GM06990 (cell line): ENCODE results near the gene UPK1A.
A peak's percentile ranks its signal among the peaks of the same experiment; 100 is the strongest.

Source experiments
- DNase-seq: peaks from one replicate; pipeline ENCODE4 v3.0.0-alpha.2; 2011; ENCODE audit not compliant: insufficient read length; ENCODE audit errors: extremely low read depth
- H3K27me3 ChIP-seq: replicated peaks from 2 replicates; pipeline ENCODE4 v1.6.0; 2011; ENCODE audit warnings: low read length; ENCODE audit not compliant: control insufficient read depth, insufficient read depth
- H3K36me3 ChIP-seq: 2 replicates; pipeline ENCODE4 v1.5.1; 2011; ENCODE audit warnings: low read length; ENCODE audit not compliant: control insufficient read depth, insufficient read depth
- H3K4me3 ChIP-seq: replicated peaks from 2 replicates; pipeline ENCODE4 v1.5.1; 2011; ENCODE audit warnings: low read depth, mild to moderate bottlenecking, control low read depth, low read length
- TF ChIP-seq, protein P1 (sequence below): IDR thresholded peaks from 2 replicates; pipeline ENCODE4 v1.5.1; 2011; ENCODE audit warnings: low read length, control low read depth, mild to moderate bottlenecking, inconsistent platforms; ENCODE audit not compliant: insufficient read depth, poor library complexity, severe bottlenecking

UPK1A gene

GRCh38 chr19:35622750-35623149, 43.6 kb upstream of the UPK1A start:
- Histone ChIP-seq H3K4me3 (no peak overlapping the region), H3K27me3 (no peaks in the 10 kb centered on the region), H3K36me3 (peaks cover 20% of the 10 kb centered on the region)
- no peak for DNase-seq
- TF ChIP-seq, protein P1, sequence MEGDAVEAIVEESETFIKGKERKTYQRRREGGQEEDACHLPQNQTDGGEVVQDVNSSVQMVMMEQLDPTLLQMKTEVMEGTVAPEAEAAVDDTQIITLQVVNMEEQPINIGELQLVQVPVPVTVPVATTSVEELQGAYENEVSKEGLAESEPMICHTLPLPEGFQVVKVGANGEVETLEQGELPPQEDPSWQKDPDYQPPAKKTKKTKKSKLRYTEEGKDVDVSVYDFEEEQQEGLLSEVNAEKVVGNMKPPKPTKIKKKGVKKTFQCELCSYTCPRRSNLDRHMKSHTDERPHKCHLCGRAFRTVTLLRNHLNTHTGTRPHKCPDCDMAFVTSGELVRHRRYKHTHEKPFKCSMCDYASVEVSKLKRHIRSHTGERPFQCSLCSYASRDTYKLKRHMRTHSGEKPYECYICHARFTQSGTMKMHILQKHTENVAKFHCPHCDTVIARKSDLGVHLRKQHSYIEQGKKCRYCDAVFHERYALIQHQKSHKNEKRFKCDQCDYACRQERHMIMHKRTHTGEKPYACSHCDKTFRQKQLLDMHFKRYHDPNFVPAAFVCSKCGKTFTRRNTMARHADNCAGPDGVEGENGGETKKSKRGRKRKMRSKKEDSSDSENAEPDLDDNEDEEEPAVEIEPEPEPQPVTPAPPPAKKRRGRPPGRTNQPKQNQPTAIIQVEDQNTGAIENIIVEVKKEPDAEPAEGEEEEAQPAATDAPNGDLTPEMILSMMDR, result no peak

- Histone ChIP-seq H3K4me3 (no peak overlapping the region), H3K27me3 (no peaks in the 10 kb centered on the region), H3K36me3 (peaks cover 19% of the 10 kb centered on the region)
- DNase-seq, result no peak
- TF ChIP-seq, protein P1, result no peak
Observed at GRCh38 chr19:35623327-35624010, 42.8 kb upstream of the UPK1A start.

DNA sequence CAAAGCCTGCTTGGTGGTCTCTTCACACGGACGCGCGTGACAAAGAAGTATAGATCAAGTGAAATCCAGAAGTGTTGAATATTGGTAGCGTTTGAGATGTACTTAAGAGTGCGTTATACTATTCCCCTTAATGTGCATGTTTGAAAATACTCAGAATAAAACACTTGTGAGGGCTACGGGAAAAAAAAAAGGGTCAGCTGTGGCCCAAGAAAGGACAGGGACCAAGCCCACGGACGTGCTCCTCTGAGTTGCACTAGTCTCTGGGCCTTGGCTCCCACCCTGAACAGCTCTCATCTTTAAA, 38.1 kb upstream of the UPK1A start:
- peaks cover 22% of the 10 kb centered on the region for H3K36me3 ChIP-seq
- H3K4me3 ChIP-seq, result peak overlapping the region; percentile 85

GRCh38 chr19:35628565-35629331, 37.6 kb upstream of the UPK1A start, which contains the start of gene RBM42:
Gene RBM42, plus strand, starts transcription at chr19:35629036. Its CDS starts 118 bp downstream, at chr19:35629154.
- peak within 1 kb of the TSS; percentile 98 for H3K4me3 ChIP-seq
- H3K27me3 ChIP-seq, result no peaks in the 10 kb centered on the region
- peaks cover 23% of the 10 kb centered on the region for H3K36me3 ChIP-seq
- TF ChIP-seq, protein P1, result no peak
- peak; percentile 95 for DNase-seq

More for the DNA sequence above, 38.1 kb upstream of the UPK1A start:
- no peak for DNase-seq
- no peaks in the 10 kb centered on the region for H3K27me3 ChIP-seq
- TF ChIP-seq, protein P1, result no peak

- H3K27me3 ChIP-seq, result no peaks in the 10 kb centered on the region
- H3K4me3 ChIP-seq, result peak overlapping the region; percentile 98
- TF ChIP-seq, protein P1, result no peak
- DNase-seq, result no peak
- peaks cover 26% of the 10 kb centered on the region for H3K36me3 ChIP-seq
Observed at GRCh38 chr19:35629332-35629633, 37.0 kb upstream of the UPK1A start.
